Astrocyte (in vitro differentiated cells and primary cell): ENCODE data around the gene CLDN2. TPM values are rescaled to one million over a fixed set of nuclear protein-coding genes. Genes with fewer than 3 reads are reported as not detected.
A peak's percentile ranks its signal among the peaks of the same experiment; 100 is the strongest.
"Not testable (repeated sequence)": the region's sequence is repeated elsewhere in the genome, so short reads cannot be mapped to it uniquely, and the experiment has no call there.

Source experiments
- DNase-seq: peaks from one replicate; pipeline ENCODE4 v3.0.0-alpha.2; 2010; ENCODE audit warnings: low read depth
- FAIRE-seq: peaks from 2 replicates; lab custom pipeline; 2011; peaks lifted over from hg19 to GRCh38; lab: Jason Lieb, UNC
- H2AFZ ChIP-seq: 2 replicates; pipeline ENCODE4 v1.6.0; 2012; ENCODE audit warnings: low read depth, low read length, inconsistent platforms
- H3K27ac ChIP-seq: 2 replicates; pipeline ENCODE4 v1.5.1; 2011; ENCODE audit warnings: low read depth, low read length, inconsistent platforms
- H3K27me3 ChIP-seq: 2 replicates; pipeline ENCODE4 v1.6.0; 2011; ENCODE audit warnings: low read length, inconsistent platforms; ENCODE audit not compliant: insufficient read depth
- H3K36me3 ChIP-seq: 2 replicates; pipeline ENCODE4 v1.5.1; 2011; ENCODE audit warnings: low read length, inconsistent platforms; ENCODE audit not compliant: insufficient read depth
- H3K4me1 ChIP-seq: 2 replicates; pipeline ENCODE4 v1.5.1; 2011; ENCODE audit warnings: low read length, inconsistent platforms; ENCODE audit not compliant: insufficient read depth
- H3K4me2 ChIP-seq: 2 replicates; pipeline ENCODE4 v1.6.0; 2012; ENCODE audit warnings: low read length, inconsistent platforms
- H3K4me3 ChIP-seq: 2 replicates; pipeline ENCODE4 v1.5.1; 2011; ENCODE audit warnings: low read depth, mild to moderate bottlenecking, low read length, inconsistent platforms; ENCODE audit not compliant: insufficient read depth
- H3K79me2 ChIP-seq: 2 replicates; pipeline ENCODE4 v1.6.0; 2012; ENCODE audit warnings: mild to moderate bottlenecking, low read length, inconsistent platforms; ENCODE audit not compliant: insufficient read depth
- H3K9ac ChIP-seq: 2 replicates; pipeline ENCODE4 v1.6.0; 2012; ENCODE audit warnings: mild to moderate bottlenecking, low read length, inconsistent platforms
- H3K9me3 ChIP-seq: 2 replicates; pipeline ENCODE4 v1.5.1; 2012; ENCODE audit warnings: low read depth, mild to moderate bottlenecking, low read length, inconsistent platforms; ENCODE audit not compliant: insufficient read depth
- H4K20me1 ChIP-seq: 2 replicates; pipeline ENCODE4 v1.6.0; 2012; ENCODE audit warnings: low read length, inconsistent platforms; ENCODE audit not compliant: insufficient read depth
- H3K27ac Mint-ChIP-seq: one replicate; pipeline ENCODE4 v1.8.0; 2021; ENCODE audit warnings: mild to moderate bottlenecking, mixed read lengths; ENCODE audit not compliant: unreplicated experiment
- H3K27me3 Mint-ChIP-seq: one replicate; pipeline ENCODE4 v1.8.0; 2021; ENCODE audit warnings: low read depth, mixed read lengths; ENCODE audit not compliant: unreplicated experiment
- H3K36me3 Mint-ChIP-seq: one replicate; pipeline ENCODE4 v1.8.0; 2021; ENCODE audit warnings: low read depth, mixed read lengths; ENCODE audit not compliant: unreplicated experiment
- H3K4me1 Mint-ChIP-seq: one replicate; pipeline ENCODE4 v1.8.0; 2021; ENCODE audit warnings: low read depth, mixed read lengths; ENCODE audit not compliant: unreplicated experiment
- H3K4me3 Mint-ChIP-seq: one replicate; pipeline ENCODE4 v1.8.0; 2021; ENCODE audit warnings: mild to moderate bottlenecking, moderate library complexity, mixed read lengths; ENCODE audit not compliant: unreplicated experiment
- H3K9me3 Mint-ChIP-seq: one replicate; pipeline ENCODE4 v1.8.0; 2021; ENCODE audit warnings: mild to moderate bottlenecking, mixed read lengths; ENCODE audit not compliant: unreplicated experiment
- EZH2 ChIP-seq: IDR thresholded peaks from 2 replicates; pipeline ENCODE4 v1.6.1; 2012; ENCODE audit warnings: mild to moderate bottlenecking, low read length, inconsistent platforms; ENCODE audit not compliant: insufficient read depth
- total RNA-seq: library from RNA; stranded (reverse); gene quantifications from 2 replicates; pipeline ENCODE4 v1.2.1, GENCODE V29; 2021
- TF ChIP-seq, protein P1 (sequence below): IDR thresholded peaks from 2 replicates; pipeline ENCODE4 v1.5.1; 2011; ENCODE audit warnings: low read depth, mild to moderate bottlenecking, inconsistent platforms, low read length, moderate library complexity; ENCODE audit not compliant: insufficient read depth

The CLDN2 gene
- total RNA-seq, 1 donor from 2014 or later: 0.77 TPM

DNA sequence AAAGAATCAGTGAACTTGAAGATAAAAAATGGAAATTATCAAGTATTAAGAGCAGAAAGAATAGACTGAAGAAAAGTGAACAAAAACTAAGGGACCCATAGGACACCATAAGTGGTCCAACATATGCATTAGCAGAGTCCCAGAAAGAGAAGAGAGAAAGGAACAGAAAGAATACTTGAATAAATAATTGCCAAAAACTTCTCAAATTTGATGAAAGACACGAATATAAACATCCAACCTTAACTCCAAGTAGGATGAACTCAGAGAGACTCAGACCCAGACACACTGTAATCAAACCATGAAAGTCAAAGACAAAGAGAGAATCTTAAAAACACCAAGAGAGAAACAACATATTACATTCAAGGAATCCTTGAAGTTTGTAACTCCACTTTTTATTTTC is 44.1 kb downstream of the CLDN2 start:
- no peak overlapping the region for H3K4me3 Mint-ChIP-seq
- no peaks in the 10 kb centered on the region for H3K9me3 Mint-ChIP-seq
- Histone ChIP-seq H2AFZ (no peak overlapping the region), H3K9me3 (no peaks in the 10 kb centered on the region), H3K27ac (no peak overlapping the region), H3K79me2 (no peaks in the 10 kb centered on the region), H3K4me2 (no peak overlapping the region), H3K4me1 (no peaks in the 10 kb centered on the region), H3K9ac (no peak overlapping the region), H3K4me3 (no peak overlapping the region), H3K27me3 (no peaks in the 10 kb centered on the region), H3K36me3 (peaks cover 4% of the 10 kb centered on the region), H4K20me1 (no peaks in the 10 kb centered on the region)
- peaks cover 14% of the 10 kb centered on the region for H3K36me3 Mint-ChIP-seq
- peak; percentile 90 for FAIRE-seq
- no peak overlapping the region for H3K27ac Mint-ChIP-seq
- no peak for DNase-seq
- no peaks in the 10 kb centered on the region for H3K27me3 Mint-ChIP-seq
- H3K4me1 Mint-ChIP-seq: no peaks in the 10 kb centered on the region
- TF ChIP-seq, protein P1, sequence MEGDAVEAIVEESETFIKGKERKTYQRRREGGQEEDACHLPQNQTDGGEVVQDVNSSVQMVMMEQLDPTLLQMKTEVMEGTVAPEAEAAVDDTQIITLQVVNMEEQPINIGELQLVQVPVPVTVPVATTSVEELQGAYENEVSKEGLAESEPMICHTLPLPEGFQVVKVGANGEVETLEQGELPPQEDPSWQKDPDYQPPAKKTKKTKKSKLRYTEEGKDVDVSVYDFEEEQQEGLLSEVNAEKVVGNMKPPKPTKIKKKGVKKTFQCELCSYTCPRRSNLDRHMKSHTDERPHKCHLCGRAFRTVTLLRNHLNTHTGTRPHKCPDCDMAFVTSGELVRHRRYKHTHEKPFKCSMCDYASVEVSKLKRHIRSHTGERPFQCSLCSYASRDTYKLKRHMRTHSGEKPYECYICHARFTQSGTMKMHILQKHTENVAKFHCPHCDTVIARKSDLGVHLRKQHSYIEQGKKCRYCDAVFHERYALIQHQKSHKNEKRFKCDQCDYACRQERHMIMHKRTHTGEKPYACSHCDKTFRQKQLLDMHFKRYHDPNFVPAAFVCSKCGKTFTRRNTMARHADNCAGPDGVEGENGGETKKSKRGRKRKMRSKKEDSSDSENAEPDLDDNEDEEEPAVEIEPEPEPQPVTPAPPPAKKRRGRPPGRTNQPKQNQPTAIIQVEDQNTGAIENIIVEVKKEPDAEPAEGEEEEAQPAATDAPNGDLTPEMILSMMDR: no peak
- TF ChIP-seq EZH2: no peak

DNA sequence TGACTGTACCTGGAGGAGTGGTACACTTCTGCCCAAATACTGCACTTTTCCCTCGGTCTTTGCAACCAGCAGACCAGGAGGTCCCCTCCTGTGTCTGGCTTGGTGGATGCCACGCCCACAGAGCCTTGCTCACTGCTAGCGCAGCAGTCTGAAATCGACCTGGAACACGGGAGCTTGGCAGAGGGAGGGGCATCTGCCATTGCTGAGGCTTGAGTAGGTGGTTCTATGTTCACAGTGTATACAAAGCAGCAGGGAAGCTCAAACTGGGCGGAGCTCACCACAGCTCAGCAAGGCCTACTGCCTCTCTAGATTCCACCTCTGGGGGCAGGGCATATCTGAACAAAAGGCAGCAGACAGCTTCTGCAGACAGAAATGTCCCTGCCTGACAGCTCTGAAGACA is 46.3 kb downstream of the CLDN2 start:
- H3K9me3 ChIP-seq, H3K79me2 ChIP-seq, H3K4me1 Mint-ChIP-seq, H3K4me1 ChIP-seq, H3K27me3 Mint-ChIP-seq, H2AFZ ChIP-seq, H3K36me3 ChIP-seq, H4K20me1 ChIP-seq, H3K9ac ChIP-seq, H3K27ac ChIP-seq, H3K4me3 Mint-ChIP-seq, FAIRE-seq, H3K27me3 ChIP-seq, H3K9me3 Mint-ChIP-seq, DNase-seq, H3K27ac Mint-ChIP-seq, H3K4me2 ChIP-seq, H3K4me3 ChIP-seq: not testable (repeated sequence)
- H3K36me3 Mint-ChIP-seq: peaks cover 16% of the 10 kb centered on the region

DNA sequence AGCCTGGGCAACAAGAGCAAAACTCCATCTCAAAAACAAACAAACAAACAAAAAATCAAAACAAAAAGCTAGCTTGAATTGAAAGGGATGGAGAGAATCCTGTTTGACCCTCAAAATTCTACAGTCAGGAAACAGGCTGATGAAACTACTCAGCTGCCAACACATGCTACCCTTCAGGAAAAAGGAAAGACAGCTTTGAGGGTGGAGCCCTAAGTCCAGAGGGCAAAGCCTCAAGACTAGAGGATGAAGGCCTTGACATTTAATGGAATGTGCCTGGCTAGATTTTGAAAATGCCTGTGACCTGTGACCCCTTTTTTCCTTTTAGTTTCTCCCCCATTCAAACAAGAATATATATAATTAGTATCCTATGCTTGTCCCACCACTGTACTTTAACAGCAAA is 52.7 kb downstream of the CLDN2 start:
- Mint-ChIP-seq H3K27me3 (no peaks in the 10 kb centered on the region), H3K9me3 (no peaks in the 10 kb centered on the region), H3K4me1 (no peaks in the 10 kb centered on the region), H3K36me3 (peaks cover 8% of the 10 kb centered on the region), H3K4me3 (no peak overlapping the region), H3K27ac (no peak overlapping the region)
- Histone ChIP-seq H3K27ac (no peak overlapping the region), H3K4me3 (no peak overlapping the region), H3K27me3 (no peaks in the 10 kb centered on the region), H3K9me3 (no peaks in the 10 kb centered on the region), H3K36me3 (no peaks in the 10 kb centered on the region), H3K79me2 (no peaks in the 10 kb centered on the region), H2AFZ (no peak overlapping the region), H3K9ac (no peak overlapping the region), H3K4me1 (no peaks in the 10 kb centered on the region), H3K4me2 (no peak overlapping the region), H4K20me1 (no peaks in the 10 kb centered on the region)
- DNase-seq (no peak), FAIRE-seq (no peak)
- TF ChIP-seq, protein P1: no peak
- no peak for TF ChIP-seq EZH2
